Activated naive CD4-positive, alpha-beta T cell treated with Interleukin-2 at 50 U/mL for 16 hours (primary cell): ENCODE results near the gene PTPN1.
"Not testable (repeated sequence)": the region's sequence is repeated elsewhere in the genome, so short reads cannot be mapped to it uniquely, and the experiment has no call there.

Source experiments
- DNase-seq: peaks from one replicate; pipeline ENCODE4 v3.0.0-alpha.2; 2020

Gene PTPN1

DNA sequence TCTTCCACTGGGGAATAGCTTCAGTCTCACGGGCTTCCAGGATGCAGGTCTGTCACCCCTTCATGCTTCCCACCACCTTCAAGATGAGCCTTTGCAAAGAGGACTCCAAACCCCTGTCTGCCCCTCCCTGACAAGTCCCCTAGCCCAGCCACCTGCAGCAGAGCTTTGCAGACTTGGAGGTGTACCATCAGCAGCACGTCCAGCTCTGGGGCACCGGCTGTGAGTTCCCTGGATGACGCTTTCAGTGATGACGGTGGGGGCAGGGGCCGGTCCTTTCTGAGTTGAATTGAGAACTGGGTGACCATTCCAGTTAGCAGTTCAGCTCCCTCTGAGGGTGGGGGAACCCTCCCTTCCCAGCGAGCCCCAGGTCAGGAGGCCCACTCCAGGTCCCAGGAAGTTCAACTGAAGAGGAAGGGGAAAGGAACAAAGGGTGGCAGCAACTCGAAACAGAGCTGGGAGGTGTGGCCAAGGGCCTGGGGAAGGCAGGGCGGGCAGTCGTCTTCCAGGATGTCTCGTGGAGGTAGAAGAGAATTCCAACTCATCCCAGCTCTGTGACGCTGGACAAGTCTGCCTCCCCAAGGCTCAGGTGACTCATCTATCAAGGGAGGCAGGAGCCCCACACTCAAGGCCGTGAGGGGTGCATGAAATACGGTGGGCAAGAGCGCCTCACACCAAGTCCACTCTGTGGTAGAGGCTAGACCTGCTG lies 86.0 kb downstream of the PTPN1 start:
- no peak for DNase-seq

DNA sequence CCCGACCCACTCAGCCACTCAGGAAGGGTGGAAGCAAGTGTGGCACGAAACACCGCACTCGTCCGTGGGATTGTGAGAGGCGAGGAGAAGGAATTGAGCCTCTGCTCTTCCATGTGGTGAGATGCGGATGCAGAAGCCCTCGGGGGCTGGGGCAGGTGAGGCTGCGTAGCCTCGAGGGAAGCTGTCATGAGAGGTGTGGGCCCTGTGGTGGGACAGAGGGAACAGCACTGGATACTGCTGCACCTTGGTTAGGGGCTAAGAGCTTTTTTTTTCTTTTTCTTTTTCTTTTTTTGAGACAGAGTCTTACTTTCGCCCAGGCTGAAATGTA lies 86.5 kb downstream of the PTPN1 start:
- no peak for DNase-seq

DNA sequence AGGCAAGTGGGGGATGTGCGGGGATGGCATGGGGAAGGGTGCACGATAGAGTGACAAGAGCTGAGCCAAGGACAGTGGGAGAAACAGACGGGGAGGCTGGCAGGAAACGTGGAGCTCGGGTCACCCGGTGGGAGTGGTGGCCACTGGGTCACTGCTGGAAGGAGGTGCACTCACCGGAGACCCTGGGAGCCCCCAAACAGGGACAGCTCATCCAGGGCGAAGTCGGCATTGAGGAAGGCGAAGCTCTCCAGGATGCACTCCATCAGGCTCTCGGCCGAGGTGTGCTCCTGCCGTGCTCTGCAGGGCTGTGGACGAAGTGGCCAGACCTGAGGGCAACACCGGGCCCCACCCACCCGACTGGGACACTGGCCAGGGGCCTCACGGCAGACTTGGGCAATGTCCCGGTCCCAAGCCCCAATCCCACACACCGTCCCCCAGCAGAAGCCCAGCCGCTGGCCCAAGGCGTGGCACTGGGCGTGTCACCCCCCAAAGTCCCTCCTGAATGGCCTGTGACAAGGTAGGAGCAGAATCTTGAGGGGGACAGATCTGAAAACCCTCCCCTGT lies 87.3 kb downstream of the PTPN1 start:
- no peak for DNase-seq

DNA sequence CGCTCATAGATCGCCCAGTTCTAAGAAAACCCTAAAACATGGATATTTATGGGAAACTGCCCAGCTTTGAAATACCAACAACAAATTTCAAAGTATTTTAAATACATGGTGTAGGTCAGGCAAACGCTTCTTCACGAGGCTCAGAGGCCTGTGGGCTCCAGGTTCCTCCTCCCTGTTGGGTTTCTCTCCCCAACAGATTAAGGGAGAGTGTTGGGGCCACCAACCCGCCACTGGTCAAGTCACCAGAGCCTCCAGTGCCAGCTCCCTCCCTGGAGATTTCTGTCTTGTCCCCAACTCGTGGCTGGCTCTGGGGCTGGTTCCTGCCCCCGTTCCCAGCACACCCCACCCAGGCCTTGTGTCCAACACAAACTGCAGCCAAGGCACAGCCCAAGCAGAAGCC lies 87.9 kb downstream of the PTPN1 start:
- no peak for DNase-seq

DNA sequence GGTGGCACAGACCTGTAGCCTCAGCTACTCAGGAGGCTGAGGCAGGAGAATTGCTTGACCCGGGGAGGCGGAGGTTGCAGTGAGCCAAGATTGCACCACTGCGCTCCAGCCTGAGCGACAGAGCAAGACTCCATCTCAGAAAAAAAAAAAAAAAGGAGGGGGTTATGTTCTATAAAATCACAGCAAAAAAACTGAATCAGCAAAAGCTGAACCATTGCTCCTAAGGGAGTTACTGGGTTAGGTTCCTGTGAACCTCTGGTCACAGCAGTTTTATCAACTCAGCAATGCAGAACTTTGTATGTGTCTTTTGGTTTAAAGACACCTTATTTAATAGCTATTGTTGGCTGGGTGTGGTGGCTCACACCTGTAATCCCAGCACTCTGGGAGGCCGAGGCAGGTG lies 88.6 kb downstream of the PTPN1 start:
- DNase-seq: not testable (repeated sequence)

DNA sequence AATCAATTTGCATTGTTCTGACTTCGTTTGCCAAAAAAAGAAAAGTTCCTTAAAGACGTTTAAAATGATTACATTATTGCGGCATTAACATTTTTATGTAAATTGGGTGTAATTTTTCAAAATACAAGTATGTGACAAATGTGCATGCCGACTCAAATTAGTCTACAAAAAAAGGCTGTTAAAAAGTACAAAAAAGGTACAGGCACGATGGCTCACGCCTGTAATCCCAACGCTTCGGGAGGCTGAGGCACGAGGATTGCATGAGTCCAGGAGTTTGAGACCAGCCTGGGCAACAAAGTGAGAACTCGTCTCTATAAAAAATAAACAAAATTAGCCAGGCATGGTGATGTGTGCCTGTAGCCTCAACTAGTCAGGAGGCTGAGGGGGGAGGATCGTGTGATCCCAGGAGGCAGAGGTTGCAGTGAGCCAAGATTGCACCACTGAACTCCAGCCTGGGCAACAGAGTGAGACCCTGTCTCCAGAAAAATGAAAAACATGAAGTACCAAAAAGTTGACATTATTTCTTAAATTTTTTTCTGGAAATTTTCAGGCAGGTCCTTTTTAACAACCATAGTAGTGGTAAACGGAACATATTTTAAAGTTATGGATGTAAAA lies 90.2 kb downstream of the PTPN1 start:
- DNase-seq: no peak

DNA sequence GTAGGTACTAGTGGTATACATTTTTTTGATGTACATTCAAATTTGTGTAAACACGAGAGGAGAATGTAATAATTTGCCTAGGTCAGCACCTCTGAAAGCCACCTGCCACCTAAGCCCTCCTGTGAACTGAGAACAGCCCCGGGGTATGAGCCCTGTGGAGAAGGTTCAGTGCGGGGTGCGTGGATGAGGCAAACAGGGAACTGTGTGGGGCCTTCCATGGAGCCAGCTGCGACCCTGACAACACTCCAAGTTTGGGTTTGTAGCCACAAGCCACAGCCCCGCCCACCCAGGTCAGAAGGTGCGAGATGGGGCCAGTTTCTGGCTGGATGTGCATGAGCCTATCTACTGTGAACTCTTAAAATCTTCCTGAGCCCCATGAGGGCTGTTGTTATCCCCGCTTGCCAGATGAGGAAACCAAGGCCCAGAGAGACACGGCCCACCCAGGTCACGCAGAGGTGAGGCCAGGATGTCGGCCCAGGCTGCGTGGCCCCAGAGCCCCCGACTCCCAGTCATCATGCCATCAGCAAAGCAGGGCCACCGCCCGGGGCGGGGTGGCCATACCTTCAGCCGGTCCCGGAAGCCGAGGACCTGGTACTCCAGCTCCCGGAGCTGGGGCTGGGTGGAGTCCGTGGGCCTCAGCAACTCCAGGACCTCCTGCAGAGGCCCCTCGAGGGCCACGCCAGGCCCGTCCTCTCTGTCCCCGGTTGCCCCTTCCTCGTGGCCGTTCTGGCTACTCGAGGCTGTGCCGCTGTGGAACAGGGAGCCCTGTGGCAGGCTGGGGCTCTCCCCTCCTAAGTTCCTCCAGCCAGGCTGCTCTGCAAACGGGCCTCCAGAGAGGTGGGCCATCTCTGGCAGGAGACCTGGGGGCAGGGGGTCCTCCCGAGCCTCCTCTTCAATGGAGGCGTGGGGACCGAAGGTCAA lies 91.6 kb downstream of the PTPN1 start:
- no peak for DNase-seq

DNA sequence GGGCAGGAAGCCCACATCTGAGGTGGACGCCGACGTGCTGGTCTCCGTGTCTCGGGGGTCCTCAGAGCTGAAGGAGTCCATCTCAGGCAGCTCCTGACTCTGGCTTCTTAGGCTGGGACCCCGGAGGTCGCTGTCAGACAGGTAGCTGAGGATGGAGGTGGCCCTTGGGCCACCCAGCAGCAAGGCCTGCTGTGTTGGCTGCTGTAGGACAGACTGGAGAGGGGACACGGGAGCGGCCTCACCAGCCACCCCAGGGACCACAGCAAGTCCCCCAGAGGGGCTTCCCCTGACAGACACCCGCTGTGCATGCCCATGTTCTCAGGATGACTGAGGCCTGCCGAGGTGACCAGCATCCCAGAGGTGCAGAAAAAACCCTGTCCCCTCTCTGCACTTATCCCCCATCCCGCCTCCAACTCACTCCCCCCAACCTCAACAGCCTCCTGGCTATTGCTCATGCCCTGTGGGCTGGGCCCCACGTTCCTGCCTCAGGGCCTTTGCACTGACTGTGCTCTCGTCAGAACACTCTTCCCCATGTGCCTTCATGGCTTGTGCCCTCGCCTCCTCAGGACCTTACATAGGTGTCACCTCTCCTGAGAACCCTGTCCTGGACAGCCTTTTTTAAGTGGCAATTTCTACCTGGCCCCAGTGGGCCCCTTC lies 92.4 kb downstream of the PTPN1 start:
- DNase-seq: no peak

DNA sequence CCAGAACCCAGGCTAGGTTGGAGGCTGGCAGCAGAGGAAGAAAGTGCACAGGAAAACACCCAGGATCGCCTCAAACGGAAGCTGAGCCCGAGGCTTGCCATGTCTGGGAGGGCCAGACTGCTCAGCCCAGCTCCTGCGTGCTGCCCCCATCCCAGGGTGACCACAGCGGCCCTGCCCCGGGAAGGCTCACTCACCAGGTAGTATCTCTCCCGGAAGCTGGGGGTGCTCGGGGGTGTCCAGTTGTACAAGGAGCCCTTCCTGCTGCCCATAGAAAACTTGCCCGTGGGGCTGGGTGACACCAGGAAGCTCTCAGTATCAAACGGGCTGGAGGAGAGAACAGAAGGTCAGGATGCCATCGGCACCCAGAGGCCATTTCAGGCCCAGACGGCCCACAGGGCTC lies 94.3 kb downstream of the PTPN1 start:
- no peak for DNase-seq

DNA sequence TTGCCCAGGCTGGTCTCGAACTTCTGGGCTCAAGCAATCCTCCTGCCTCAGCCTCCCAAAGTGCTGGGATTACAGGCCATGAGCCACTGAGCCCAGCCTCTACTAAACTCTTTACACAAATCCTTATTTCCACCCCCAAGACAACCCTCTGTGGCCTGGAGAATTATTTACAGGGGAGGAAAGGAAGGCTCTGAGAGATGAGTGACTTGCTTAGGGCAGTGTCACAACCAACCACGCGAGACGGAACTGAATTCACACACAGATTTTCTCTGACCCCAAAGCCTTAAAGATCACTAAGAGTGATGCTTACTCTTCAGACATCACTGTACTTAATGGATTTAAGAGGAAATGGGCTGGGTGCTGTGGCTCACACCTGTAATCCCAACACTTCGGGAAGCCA lies 95.0 kb downstream of the PTPN1 start:
- no peak for DNase-seq

DNA sequence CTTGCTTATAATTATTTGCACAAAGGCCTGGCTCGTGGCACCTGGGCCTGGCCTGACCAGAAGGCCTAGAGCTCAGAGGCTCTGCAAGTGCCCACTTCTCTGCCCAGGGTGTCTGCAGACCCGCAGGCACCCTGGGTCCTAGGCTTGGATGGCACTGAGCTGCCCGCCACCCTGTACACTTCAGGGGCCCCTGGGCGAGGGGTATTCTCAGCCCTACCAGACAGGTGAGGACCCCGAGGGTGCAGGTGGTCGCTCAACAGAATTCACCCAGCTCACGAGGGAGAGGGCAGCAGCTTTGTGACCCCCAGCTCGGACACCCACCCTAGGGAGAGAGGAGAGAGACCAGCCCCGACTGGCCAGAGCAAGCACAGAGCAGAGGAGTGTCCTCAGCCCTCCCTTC lies 97.3 kb downstream of the PTPN1 start:
- DNase-seq: no peak

DNA sequence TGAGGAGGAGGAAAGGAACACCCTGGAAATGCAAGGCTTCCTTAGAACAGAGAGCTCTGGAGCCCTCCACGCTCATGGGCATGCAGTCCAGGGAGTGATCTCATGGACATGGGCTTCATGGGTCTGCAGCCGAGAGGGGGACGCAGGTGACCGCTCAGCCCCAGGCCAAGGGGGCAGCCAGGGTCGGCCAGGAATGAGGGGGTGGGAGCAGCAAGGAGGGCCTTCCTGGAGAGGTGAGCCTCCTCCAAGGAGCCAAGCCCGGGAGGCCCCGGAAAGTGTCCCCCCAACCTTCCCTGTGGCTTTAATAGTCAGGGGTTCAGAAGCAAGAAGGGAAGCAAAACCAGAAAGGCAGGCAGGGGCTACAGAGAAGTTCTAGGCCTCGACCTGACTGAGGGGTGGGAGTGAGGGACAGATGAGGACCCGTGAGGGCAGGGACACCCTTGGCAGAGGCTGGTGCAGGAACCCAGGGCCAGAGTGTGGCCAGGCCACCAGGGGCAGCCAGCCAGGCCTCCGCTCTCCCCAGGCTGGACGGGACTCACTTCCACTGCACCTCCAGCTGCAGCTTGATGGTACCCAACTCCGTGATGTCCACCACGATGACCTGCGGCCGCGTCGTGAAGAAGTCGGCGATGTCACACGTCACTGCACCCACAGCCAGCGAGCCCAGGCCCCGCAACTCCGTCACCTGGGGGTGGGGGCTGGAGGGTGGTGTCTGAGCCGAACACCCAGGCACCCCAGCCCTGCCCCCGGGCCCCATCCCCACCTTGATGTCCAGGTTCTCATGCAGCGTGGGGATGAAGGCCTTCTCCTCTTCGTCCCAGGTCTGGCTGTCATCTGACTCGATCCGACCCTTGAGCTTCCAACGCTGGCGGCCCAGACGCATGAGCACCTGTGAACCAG lies 97.9 kb downstream of the PTPN1 start:
- no peak for DNase-seq

DNA sequence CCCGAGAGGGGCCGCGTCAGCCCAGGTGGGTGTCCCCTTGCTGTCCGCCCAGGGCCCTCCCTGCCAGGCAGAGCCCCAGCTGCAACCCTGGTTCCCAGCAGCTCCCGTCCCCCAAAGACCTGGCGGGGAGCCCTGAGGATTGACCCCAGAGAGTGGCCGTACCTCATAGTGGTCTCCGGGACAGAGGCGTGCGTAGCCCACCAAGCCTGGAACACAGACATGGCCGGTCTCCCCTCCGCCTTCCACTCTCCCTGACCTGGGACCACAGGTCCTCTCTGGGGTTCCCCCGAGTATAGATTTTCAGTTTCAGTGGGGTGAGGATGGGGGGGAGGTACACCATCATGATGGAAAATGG lies 98.5 kb downstream of the PTPN1 start:
- no peak for DNase-seq

DNA sequence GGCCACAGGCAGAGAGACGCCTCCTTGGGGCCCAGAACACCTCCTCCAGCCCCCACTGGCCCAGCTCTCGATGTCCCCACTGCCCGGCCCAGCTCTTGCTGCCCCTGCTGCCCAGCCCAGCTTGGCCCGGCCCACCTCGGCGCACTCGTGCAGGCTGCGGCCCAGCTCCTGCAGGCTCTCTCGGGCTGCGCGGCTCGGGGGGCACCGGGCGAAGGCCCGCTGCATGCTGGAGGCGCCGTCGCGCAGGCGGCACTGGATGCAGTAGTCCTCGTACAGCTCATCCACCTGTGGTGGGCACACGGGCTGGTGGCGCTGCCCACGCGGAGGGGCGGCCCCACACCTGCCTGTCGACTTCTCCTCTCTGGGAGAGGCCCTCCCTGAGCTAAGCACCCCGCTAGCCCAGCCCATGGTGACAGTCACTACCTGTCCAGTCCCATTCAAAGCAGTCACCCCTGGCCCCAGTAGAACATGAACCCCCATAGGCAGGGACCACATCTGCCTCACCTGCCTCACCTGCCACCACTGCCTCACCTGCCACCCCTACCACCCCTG lies 99.3 kb downstream of the PTPN1 start:
- no peak for DNase-seq

DNA sequence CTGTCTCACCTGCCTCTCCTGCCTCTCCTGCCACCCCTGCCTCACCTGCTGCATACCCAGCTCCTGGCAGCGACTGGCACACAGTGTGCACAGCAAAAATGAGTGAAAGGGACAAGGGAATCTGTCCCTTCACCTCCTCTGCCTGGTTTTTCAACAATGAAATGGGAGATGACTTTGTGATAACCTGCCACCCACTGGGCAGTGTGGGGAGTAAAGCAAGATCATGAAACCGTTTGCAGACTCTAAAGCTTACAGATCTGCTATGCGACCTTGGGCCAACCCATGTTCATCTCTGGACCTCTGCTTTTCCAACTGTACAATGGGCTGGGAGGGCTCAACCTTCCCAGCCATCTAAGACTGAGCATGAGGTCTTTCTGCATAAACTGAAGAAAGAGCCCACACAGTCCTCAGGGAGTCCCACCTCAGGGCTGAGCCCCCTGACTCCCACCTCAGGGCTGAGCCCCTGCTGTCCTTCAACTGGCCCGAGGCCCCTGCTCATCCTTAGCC lies 100.1 kb downstream of the PTPN1 start:
- no peak for DNase-seq

DNA sequence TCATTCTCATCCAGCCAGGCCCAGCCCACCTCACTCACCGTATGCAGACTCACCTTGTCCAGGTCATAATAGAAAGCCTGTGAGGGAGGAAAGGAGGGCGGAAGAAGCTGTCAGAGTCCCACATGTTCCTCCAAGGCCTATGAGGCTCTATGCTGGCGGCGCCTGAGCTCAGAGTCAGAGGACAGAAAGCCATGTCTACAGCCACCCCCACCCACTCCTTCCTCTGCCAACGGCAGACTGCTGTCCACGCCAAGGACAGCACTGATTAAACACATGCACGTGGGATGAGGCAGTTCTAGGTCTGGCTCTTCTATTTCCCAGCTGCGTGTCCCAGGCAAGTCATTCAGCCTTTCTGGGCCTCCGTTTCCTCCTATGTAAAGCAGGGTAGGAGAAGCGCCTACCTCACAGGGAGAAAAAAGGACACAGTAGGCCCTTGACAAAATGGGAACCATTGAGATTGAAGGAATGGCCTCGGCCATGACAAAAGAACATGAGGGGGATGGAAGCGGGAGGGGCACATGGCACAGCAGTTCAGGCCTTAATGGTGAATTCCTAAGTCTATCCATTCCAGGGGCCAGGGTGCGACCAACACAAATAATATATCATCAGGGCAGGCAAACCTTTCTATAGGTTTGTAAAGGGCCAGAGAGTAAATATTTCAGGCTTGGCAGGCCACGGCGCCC lies 101.1 kb downstream of the PTPN1 start:
- DNase-seq: no peak

DNA sequence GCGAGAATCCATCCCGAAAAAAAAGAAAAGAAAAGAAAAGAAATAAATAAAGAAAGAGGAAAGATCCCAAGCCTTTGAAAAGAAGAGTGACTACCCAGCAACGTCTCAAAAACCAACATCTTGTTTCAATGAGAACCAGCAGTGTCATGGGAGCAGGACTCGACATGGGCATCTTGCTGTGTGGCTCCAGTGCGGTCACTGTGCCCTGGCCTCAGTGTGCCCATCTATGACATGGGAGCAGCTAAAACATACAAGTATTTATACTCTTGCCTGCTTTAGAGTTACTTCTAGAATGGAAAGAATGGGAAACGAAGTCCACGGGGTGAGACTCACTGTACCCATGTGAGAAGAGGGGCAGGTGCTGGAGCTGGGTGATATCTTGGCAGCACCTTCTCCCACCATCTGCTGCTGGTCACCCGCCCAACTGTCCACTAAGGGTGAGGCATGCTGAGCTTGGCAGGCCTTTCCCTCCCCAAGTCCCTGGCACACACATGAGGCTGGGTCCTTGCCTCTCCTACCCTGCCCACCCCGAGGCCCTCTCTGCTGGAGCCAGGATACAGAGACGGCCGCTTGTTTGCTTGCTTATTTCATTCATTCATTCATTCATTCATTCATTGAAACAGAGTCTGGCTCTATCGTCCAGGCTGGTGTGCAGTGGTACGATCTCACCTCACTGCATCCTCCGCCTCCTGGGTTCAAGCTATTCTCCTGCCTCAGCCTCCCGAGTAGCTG lies 103.4 kb downstream of the PTPN1 start:
- DNase-seq: no peak

DNA sequence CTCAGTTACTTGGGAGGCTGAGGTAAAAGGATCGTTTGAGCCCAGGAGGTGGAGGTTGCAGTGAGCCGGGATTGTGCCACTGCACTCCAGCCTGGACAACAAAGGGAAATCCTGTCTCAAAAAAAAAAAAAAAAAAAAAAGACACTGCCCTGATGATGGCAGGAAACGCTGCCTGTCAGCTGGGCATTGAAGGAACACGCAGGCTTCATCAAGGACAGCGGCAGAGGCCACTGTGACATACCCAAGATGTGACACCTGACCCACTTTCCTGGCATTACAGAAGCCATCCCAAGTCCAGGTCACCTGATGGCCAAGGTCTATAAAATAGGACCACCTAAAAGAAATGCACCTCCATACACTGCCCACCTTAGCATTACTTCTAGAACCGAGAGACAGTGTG lies 105.2 kb downstream of the PTPN1 start:
- DNase-seq: no peak

DNA sequence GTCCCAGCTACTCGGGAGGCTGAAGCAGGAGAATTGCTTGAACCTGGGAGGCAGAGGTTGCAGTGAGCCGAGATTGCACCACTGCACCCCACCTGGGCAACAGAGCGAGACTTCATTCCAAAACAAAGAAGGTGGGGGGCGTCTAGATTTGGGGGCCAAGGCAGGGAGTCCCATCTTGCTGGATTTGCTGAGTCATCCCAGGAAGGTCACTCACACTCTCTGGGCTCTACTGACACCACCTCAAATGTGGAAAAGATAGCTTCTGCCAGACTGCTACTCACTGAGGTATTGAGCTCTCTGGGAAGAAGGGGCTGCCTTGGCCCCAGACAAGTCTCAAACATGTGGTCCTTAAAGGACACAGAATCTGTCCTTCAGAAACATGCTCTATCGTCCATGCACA lies 106.8 kb downstream of the PTPN1 start:
- no peak for DNase-seq

DNA sequence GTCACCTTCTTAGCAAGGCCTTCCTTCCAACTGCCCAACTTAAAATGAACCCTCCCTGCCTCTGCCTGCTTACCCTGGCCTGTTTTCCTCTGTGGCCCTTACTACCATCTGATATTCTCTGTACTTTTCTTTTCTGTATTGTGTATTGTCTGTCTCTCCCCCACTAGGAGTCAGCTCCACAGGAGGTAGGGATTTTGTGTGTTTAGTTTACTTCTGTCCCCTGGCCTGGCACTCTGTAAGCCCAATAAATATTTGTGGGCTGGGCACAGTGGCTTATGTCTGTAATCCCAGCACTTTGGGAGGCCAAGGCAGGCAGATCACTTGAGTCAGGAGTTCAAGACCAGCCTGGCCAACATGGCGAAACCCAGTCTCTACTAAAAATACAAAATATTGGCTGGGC lies 108.4 kb downstream of the PTPN1 start:
- DNase-seq: no peak
